Neural cell (in vitro differentiated cells): Measurements from ENCODE around the gene DLK2.

Experiments
- CTCF ChIP-seq: fragments of 450-650 bp; IDR thresholded peaks from 2 replicates; pipeline ENCODE4 v1.5.1; 2014; ENCODE audit warnings: antibody characterized with exemption, mild to moderate bottlenecking, moderate library complexity; ENCODE audit not compliant: poor library complexity, severe bottlenecking
- EP300 ChIP-seq: fragments of 450-650 bp; conservative IDR thresholded peaks from 2 replicates; pipeline ENCODE4 v1.6.1; 2014; ENCODE audit warnings: antibody characterized with exemption, mild to moderate bottlenecking, moderate library complexity; ENCODE audit not compliant: poor library complexity, severe bottlenecking
- EZH2 ChIP-seq: fragments of 200-600, 300-800 bp; shearing (Covaris generic), sonication (generic); IDR thresholded peaks from 2 replicates; pipeline ENCODE4 v1.6.1; 2014; ENCODE audit warnings: antibody characterized with exemption, low read length, borderline replicate concordance, mild to moderate bottlenecking; ENCODE audit not compliant: insufficient read depth, poor library complexity, severe bottlenecking
- MXI1 ChIP-seq: fragments of 450-650 bp; conservative IDR thresholded peaks from 2 replicates; pipeline ENCODE4 v1.6.1; 2014; ENCODE audit warnings: antibody characterized with exemption, mild to moderate bottlenecking; ENCODE audit not compliant: poor library complexity, severe bottlenecking
- POLR2AphosphoS5 ChIP-seq: IDR thresholded peaks from 2 replicates; pipeline ENCODE4 v1.6.1; 2012
- REST ChIP-seq: IDR thresholded peaks from 2 replicates; pipeline ENCODE4 v1.6.1; 2012; ENCODE audit warnings: borderline replicate concordance
- SMC3 ChIP-seq: fragments of 450-650 bp; conservative IDR thresholded peaks from 2 replicates; pipeline ENCODE4 v1.6.1; 2014; ENCODE audit warnings: antibody characterized with exemption, mild to moderate bottlenecking, moderate library complexity; ENCODE audit not compliant: poor library complexity
- TAF1 ChIP-seq: IDR thresholded peaks from 2 replicates; pipeline ENCODE4 v1.6.1; 2012; ENCODE audit warnings: low read depth

- TF ChIP-seq CTCF (no peak), EZH2 (no peak), EP300 (no peak), SMC3 (no peak), TAF1 (no peak), REST (no peak), MXI1 (no peak), POLR2AphosphoS5 (no peak)
These were observed 7.7 kb downstream of the DLK2 start for GRCh38 chr6:43447604-43448003.
